ENCODE results near the gene UNC80. TPM values are rescaled to one million over a fixed set of nuclear protein-coding genes. Genes with fewer than 3 reads are reported as not detected.

UNC80 gene
- total and polyA plus RNA-seq, 2 donors (not counting 3 experiments of a cell fraction or from before 2014, with no cell fraction given), result not detected

- no peak for FAIRE-seq
- Histone ChIP-seq H3K27ac (ENCODE audit: insufficient read depth, low read depth, low read length) (no peak overlapping the region), H2AFZ (ENCODE audit: low read depth, low read length) (no peak overlapping the region), H3K27me3 (ENCODE audit: control insufficient read depth in 2 of 2, insufficient read depth in 2 of 2, low read length in 2 of 2) (peaks cover 5 to 13% of the 10 kb centered on the region in 2 experiments), H3K79me2 (ENCODE audit: control insufficient read depth, insufficient read depth, low read length) (no peaks in the 10 kb centered on the region), H3K36me3 (ENCODE audit: control insufficient read depth in 2 of 2, extremely low read depth in 1 of 2, insufficient read depth in 2 of 2, low read length in 2 of 2) (no peaks in the 10 kb centered on the region), H3K4me2 (ENCODE audit: insufficient read depth, low read length) (no peak overlapping the region), H3K9me1 (replicated peaks; ENCODE audit: control insufficient read depth, extremely low read depth, insufficient read depth, low read length) (no peaks in the 10 kb centered on the region), H4K20me1 (replicated peaks; ENCODE audit: control insufficient read depth, extremely low read depth, insufficient read depth, low read length) (no peaks in the 10 kb centered on the region), H3K9ac (replicated peaks; ENCODE audit: extremely low read depth, insufficient read depth, low read length) (no peak overlapping the region), H3K9me3 (replicated peaks; ENCODE audit: control insufficient read depth, insufficient read depth, low read length) (no peaks in the 10 kb centered on the region), H3K4me1 (ENCODE audit: control insufficient read depth, extremely low read depth, insufficient read depth, low read length) (no peaks in the 10 kb centered on the region), H3K4me3 (replicated peaks in 1 of 3; ENCODE audit: insufficient read depth in 1 of 3, low read depth in 1 of 3, low read length in 3 of 3) (no peak overlapping the region)
- POLR2A ChIA-PET, result no interaction called here
- CTCF ChIA-PET, result interaction anchor here (1.0 to 1.1 kb wide), 2 partner anchors 9 to 229 kb away, joined by 4 to 10 read pairs; no protein-coding TSS in a partner anchor
- TF ChIP-seq FOS (IDR thresholded peaks at IDR 0.05; ENCODE audit: borderline replicate concordance, insufficient read depth, low read length) (no peak), CTCF (IDR thresholded peaks at IDR 0.05; ENCODE audit: extremely low read depth in 1 of 2, insufficient read depth in 1 of 2, low read depth in 1 of 2, low read length in 2 of 2) (no peak), MYC (IDR thresholded peaks at IDR 0.05; ENCODE audit: low read depth, low read length) (no peak), POLR2A (IDR thresholded peaks at IDR 0.05; ENCODE audit: low read depth, low read length) (no peak), MAX (IDR thresholded peaks at IDR 0.05; ENCODE audit: insufficient read depth, insufficient read length) (no peak), JUN (IDR thresholded peaks at IDR 0.05; ENCODE audit: borderline replicate concordance, insufficient read depth, insufficient read length, low read depth) (no peak), POLR2AphosphoS5 (IDR thresholded peaks at IDR 0.05; ENCODE audit: insufficient read depth, low read depth, low read length) (no peak), EZH2 (IDR thresholded peaks at IDR 0.05; ENCODE audit: borderline replicate concordance, low read depth, low read length, severe bottlenecking) (no peak), GATA2 (IDR thresholded peaks at IDR 0.05; ENCODE audit: insufficient read depth, insufficient read length, low read depth, low read length) (no peak)
- DNase-seq (ENCODE audit: low read depth, low spot score), result no peak
- dilution Hi-C loops (cut with MboI; ENCODE audit: extremely low pct_ligation_motif_present, low sequenced_read_pairs), result no loop called here
- BruUV-seq (replicated peaks), result no TSS peak
- intact Hi-C loops (cut with micrococcal nuclease), result loop anchor here (10.0 kb wide), 1 partner anchor 1575 kb away; no protein-coding TSS in a partner anchor
Observed at GRCh38 chr2:209969692-209970091, 198.1 kb downstream of the UNC80 start.

All from endothelial cell of umbilical vein (primary cell).